HG02970 (cell line): ENCODE results near the gene VPS37C.

Experiments
- ATAC-seq: cut with Tn5 transposase; IDR thresholded peaks from one replicate; pipeline ENCODE4 v1.9.1; 2021; ENCODE audit warnings: mild to moderate bottlenecking, moderate library complexity, moderate number of reproducible peaks; ENCODE audit not compliant: unreplicated experiment, low FRiP score

The VPS37C gene

GRCh38 chr11:61120099-61120705 lies 41.0 kb downstream of the VPS37C start:
- no peak for ATAC-seq

GRCh38 chr11:61119571-61119970 lies 41.7 kb downstream of the VPS37C start:
- ATAC-seq, result no peak

- no peak for ATAC-seq
These were observed 42.2 kb downstream of the VPS37C start for GRCh38 chr11:61119055-61119454.

GRCh38 chr11:61118406-61118805 lies 42.8 kb downstream of the VPS37C start:
- ATAC-seq, result no peak

- no peak for ATAC-seq
These were observed 43.2 kb downstream of the VPS37C start for GRCh38 chr11:61118004-61118403.

- no peak for ATAC-seq
These were observed 44.1 kb downstream of the VPS37C start for GRCh38 chr11:61117168-61117520.

- no peak for ATAC-seq
These were observed 44.6 kb downstream of the VPS37C start for GRCh38 chr11:61116426-61117167.

- ATAC-seq, result no peak
These were observed 45.6 kb downstream of the VPS37C start for GRCh38 chr11:61115498-61116224.

GRCh38 chr11:61114913-61115312 lies 46.3 kb downstream of the VPS37C start:
- no peak for ATAC-seq

- no peak for ATAC-seq
These were observed 48.0 kb downstream of the VPS37C start for GRCh38 chr11:61113201-61113600.

- ATAC-seq, result no peak
These were observed 48.7 kb downstream of the VPS37C start for GRCh38 chr11:61112575-61112974.

- ATAC-seq, result no peak
These were observed 49.3 kb downstream of the VPS37C start for GRCh38 chr11:61111786-61112517.

- ATAC-seq, result no peak
These were observed 50.2 kb downstream of the VPS37C start for GRCh38 chr11:61111050-61111435.

- no peak for ATAC-seq
These were observed 50.8 kb downstream of the VPS37C start for GRCh38 chr11:61110255-61111049.

GRCh38 chr11:61109671-61110070 lies 51.6 kb downstream of the VPS37C start:
- no peak for ATAC-seq

- no peak for ATAC-seq
These were observed 52.2 kb downstream of the VPS37C start for GRCh38 chr11:61108847-61109585.

GRCh38 chr11:61107888-61108287 lies 53.3 kb downstream of the VPS37C start:
- ATAC-seq, result no peak

GRCh38 chr11:61106894-61107470 lies 54.2 kb downstream of the VPS37C start:
- ATAC-seq, result no peak

GRCh38 chr11:61106296-61106695 lies 54.9 kb downstream of the VPS37C start:
- no peak for ATAC-seq
